Glomerular visceral epithelial cell (primary cell): Measurements from ENCODE around the gene KANSL3.

Experiments used
- DNase-seq: peaks from one replicate; pipeline ENCODE4 v3.0.0-alpha.2; 2016; ENCODE audit errors: extremely low spot score

KANSL3 gene

DNA sequence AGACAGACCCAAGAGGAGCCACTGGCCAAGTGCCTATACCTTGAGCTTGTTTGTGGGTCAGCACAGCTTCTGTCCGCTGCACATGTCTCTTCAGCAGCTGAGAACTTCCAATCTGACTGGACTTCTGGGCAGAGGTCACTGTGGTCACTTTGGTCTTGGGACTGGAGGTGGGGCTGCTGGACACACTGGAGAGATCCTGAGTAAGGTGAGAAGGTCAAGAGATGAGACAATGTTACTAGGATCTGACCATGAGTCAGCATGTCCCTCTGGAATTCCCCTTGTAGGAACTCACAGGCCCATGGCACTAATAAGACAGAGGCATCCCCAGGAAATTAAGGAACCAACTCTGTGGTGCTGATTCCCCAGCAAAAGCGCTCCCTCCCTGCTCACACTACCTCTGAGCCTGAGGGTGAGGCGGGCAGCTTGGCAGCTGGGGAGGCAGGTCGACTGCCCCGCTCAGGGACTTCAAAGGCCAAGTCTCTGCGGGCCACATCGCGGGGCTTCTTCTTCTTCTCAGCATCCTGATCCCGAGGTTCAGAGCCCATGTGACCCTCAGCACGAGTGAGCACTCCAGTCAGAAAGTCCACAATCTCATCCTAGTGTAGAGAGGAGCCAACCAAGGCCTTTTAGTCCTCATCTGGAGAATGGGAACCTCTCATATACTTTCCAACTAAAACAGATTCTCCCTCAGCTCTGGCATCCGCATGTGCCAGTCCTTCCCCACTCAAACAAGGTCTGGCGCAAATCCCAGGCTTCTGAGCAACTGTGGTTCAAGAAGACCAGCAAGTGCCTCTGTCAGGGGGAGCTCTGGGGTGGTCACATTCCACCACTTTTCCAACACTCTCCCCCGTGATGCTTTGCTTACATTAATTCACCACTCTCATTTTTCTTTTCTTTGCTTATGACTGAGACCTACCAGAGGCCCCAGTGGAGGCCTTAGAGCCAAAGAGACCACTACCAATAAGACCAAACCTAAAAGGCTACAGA, 29.4 kb downstream of the KANSL3 start:
- DNase-seq = peak; percentile 91

DNA sequence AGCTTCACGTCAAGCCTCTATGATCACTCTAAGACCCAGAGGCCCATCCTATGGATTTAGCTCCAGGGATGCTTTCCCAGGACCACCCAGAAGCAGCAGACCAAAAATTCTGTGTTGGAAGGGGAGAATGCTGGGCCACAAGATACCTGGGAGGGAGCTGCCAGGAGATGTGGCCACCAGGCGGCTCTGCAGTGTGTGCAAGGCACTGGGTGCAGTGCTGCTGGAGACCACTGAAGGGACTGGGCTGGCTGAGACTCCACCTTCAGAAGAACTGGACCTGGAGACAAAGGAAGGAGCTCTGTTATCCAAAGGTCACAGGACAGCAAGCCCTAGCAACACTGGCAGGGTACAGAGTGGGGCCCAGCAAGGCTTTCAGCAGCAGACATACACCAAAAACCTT, 34.0 kb downstream of the KANSL3 start:
- no peak for DNase-seq

DNA sequence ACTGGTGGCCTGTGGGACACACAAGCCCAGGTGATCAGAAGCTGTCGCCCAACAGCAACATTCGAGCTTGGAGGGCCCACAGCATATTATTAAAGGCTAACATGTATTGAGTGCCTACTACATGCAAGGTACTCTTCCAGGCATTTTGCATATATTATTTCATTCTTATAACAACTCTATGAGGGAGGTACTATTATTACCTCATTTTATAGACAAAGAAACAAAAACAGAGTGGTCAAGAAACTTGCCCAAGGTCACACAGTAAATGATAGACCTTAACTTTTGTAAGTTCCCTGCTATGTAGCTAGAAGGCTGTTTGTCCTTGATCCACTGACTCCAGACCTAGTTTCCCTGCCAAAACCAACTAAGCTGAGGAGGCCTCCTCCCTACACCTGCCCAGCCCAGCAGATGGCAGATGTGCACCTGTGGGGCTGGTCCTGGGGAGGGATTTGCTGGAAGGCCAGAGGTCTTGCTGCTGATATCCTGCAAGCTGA, 35.7 kb downstream of the KANSL3 start:
- DNase-seq = no peak

DNA sequence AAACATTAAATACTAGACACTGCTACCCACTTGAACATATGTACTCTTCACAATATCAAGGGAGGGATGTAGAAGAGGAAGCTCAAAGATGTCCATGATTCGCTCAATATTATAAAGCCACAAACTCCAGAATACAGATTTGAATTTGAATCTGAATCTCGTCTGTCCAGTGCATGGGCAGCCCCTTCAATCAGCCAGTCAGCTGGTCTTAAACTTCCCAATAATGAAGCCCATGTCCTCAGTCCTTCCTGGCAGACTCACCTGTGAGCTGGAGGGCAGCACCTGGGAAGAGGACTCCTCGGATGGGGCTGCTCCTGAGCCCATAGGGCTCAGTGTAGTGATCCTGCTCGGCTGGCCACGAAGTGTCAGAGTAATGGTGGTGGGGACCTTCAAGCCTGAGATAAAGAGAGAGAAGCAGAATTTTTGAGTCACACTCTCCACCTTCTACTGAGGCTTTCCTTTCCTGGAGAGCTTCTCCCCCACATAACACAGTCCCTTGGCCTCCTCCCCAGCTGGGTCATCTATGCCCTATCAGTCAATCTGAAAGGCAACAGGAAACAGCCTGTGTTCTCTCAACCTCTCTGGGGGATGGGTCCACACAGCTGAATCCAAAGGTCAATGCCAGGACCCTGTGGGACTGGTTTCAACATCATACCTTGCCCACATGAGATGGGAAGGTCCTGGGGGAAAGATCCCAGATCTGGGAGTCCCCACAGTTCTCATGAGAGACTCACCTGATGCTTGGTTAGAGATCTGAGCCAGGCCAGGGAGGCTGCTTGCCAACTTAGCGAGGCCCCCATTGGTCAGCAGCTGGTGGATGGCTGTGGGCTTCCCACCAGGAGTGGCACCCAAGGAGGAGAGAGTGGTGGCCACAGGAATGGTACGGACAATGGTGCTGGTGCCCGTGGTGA, 36.5 kb downstream of the KANSL3 start:
- no peak for DNase-seq

DNA sequence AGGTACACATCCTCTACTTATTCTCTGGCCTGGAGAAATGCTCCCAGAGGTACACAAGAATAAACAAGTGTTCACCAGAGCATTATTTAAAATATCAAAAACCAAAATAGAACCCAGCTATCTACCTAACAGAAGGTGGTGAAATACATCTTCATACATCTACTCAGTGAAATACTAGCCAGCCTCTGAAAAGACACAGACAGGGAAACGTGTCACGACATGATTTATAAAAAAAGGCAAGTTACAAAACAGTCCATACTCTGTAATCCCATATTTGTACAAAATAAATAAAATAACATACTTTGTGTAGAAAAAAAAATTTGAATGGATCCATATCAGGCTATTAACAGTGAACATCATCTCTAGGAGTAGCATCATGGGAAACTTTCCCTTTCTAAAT, 38.2 kb downstream of the KANSL3 start:
- DNase-seq = no peak

DNA sequence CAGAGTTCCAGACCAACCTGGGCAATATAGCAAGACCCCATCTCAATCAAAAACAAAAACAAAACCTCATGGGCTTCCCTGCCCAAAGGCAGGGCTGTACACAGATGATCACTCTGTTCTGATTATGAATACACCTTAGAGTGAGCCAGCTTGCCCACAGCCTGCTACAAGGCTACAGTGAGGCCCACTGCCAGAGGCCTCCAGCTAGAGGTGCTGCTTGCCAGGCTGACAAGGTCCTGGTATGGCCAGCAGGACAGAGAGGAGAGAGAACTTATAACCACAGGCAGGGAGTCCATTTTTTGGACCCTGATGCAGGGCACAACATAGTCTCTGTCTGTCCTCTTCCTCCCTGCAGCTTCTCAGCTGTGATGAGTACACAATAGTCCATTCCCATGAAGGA, 41.5 kb downstream of the KANSL3 start:
- DNase-seq = no peak

DNA sequence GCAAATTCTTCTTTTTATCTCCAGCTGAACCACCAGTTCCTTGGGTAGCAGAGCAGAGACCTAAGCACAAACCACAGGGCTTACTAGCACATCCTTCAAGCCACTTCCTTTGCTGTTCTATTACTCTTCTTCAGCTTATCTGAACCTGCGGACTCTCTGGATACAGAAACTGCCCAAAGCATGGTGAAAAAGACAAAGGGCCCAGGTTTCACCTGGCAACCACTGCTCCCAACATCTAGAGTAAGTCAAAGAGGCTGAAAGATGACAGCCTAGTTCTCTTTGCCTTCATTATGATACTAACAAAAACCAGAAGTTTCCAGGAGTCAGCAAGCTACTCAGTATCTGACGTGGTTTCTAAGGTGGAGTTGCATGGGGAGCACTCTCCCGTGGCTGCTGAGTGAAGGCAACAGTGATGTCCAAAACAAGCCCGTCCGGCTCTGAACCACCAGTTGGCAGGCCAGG, 43.4 kb downstream of the KANSL3 start:
- DNase-seq = no peak

DNA sequence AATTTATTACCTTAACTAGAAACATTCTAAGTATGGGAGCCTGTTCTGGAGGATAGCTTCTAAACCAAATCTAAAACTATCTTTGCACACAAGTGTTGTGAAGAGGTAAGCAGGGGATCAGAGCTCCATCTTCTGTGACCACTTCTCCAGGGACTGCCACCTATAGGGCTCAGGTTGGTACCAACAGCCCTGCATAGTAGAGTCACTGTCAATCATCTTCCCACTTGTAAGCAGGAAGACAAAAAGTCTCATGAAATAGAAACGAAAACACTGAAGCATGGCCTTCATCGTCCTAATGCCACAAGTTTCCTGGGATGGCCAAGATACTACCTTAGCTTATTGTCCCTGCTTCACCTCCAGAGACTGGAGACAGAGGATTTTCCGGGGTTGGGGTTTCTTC, 43.8 kb downstream of the KANSL3 start:
- DNase-seq = no peak

DNA sequence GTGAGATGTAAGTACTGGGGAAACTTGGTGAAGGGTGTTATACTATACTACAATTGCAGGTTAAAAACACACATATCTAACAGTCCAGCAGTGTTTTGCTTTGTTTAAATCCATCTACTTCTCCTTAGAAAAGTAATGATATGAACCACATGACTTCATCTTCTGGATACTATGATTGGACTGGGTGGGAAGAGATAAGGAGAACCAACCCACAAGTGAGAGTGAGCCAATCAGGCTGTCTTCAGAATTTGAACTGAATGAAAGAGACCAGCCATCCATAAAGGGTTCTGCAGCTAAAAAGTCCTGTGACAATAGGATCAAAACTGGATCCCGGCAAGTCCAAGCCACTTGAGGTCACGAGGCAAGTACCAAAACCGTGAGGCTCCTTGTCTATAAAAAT, 46.6 kb downstream of the KANSL3 start:
- no peak for DNase-seq

DNA sequence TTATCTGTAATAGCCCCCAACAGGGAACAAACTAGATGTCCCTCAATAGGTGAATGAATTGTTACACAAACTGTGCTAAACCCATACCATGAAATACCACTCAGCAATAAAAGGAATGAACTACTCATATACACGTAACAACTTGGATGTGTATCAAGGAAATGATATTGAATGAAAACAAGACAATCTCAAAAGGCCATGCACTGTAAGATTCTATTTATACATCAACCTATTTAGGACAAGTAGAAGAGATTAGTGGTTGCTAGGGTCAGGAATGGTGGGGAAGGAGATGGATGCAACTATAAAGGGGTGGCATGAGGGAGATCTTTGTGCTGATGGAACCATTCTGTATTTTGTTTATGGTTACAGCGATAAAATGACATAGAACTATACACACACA, 47.1 kb downstream of the KANSL3 start:
- DNase-seq = no peak

DNA sequence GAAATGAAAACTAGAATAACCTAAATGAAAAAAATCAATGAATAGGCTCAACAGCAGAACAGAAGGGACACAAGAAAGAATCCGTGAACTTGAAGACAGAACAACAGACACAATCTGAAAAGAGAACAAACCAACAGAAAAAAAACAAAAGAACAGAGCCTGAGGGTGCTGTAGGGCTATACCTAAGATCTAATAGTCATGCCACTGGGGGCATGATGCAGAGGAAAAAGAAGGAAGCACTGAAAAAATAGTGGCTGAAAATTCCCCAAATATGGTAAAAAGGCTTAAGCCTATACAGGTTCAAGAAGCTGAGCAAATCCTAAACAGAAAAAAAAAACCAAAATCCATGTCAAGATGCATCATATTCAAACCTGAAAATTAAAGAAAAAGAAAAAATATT, 50.3 kb downstream of the KANSL3 start:
- DNase-seq = no peak

DNA sequence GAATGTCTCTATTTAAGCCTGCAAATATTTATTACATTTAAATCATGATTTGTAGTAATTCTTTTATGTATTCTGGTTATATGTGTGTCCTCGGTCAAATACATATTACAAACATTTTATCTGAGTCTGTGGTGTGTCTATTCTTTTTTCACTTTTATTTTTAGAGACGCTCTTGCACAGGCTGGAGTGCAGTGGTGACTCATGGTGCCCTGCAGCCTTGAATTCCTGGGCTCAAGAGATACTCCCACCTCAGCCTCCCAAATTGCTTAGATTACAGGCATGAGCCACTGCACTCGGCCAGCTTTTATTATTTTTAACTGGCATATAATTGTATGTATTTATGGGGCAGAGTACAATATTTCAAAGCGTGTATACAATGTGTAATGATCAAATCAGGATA, 54.1 kb downstream of the KANSL3 start:
- DNase-seq = no peak

DNA sequence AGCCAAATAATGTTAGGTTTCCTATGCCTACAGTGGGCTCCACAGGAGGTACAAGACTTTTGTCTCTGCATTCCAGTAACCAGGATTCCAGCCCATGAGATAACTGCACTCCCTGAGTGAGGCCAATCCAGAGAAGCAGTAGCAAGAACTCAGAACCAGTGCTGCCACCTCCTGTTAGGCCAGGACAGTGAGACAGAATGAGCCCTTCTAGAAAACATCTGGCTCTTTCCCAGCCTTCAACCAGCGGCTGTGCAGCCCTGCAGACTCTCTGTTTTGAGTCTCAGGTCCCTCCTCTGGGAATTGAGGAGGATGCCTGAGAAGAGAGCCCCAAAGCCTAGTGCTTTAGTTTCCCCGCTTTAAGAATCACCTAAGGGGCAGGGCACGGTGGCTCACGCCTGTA, 57.3 kb downstream of the KANSL3 start:
- no peak for DNase-seq

DNA sequence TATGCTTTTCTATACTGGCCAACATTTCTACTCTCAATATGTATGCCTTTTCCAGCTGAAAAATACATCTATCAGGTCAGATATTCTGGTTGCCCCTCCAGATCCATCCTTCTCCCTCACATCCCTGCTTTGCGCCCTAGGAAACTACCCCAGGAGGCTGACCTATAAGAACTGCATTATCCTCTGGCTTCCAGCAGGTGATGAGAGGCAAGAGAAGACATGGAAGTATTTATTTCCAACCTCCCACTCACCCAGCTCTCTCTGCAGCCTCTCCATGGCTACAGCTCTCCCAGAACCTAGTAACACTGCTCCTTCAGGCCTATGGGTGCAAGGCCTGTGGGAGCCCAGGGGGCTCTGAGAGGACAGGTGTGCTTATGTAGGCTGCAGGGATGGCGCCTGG, 58.7 kb downstream of the KANSL3 start:
- DNase-seq = no peak

DNA sequence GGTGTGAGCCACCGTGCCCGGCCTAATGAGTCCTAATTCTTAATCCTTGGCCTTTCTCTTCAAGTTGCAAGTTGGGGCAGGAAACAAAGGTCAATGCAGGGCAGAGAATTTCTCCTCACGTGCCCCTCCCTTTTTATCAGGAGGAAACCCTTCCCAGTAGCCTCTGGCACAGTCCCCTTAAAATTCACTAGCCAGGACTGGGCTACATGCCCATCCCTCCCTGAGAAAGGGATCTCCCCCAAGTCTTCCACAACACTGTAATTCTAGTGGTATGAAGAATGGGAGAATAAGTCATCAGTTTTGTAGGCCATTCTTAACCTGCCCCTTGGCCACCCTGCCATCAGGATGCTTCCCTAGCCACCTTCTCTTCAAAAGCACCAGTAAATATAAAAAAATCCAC, 59.4 kb downstream of the KANSL3 start:
- DNase-seq = no peak

DNA sequence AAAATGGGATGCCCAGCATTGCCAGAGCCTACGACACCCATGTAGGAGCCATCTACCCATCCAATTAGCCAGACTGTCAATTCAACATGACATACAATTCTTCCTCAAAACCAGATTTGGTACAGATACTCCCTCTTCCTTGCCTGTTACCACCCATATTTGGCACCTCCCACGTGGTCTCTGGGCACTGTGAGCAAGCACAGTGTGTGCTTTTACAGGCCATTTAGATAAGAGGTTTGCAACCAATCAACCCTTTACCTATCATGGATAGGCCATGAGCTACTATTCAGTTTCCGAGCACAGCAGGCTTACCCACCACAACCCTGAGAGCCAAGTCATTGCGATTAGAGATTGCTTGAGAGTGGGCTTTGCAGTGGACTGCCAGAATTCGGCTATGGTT, 60.6 kb downstream of the KANSL3 start:
- DNase-seq = no peak

DNA sequence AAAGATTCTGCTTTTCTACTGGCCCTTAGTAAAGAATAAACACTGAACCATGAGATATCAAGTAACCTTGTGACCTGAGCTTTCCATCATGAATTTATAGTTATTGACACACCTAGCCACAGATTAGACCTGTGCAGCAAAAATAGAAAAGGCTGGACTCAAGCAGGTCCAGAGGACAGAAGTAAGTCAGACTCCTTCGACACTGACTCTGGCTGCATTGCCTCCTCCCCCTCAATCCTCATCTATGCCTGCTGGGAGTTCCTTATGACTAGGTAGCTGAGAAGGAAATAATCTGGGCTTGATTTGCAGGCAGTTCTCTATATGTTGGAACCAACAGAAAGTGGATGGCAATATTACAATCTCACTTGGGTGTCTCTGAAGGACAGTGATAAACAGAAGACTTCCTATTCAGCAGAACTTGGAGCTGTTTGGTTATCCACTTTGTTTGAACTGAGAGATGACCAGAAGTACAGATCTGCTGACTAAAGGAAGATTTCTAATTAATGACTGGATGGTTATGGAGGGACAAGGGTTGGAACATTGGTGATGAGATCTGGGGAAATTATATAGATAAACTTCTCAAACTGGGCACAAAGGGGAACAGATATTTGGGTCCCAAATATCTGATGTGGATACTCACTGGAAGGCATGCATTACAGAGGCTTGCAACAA, 62.2 kb downstream of the KANSL3 start:
- DNase-seq = no peak

DNA sequence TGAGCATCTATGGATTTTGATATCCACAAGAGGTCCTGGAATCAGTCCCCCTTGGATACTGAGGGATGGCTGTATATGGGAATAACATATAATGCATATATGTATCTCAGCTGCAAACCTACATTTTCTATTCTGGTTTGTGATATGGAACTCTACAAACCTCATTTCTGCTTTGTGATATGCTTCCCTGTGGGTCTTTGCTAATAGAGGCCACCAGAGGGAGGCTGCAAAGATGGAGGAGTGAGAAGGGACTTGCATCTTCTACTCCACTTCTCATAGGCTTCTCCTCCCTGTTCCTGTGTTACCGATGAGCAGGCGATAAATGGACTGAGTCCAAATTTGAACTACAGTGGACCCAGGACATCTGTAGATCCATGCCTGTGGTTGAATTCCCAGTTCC, 63.7 kb downstream of the KANSL3 start:
- no peak for DNase-seq

DNA sequence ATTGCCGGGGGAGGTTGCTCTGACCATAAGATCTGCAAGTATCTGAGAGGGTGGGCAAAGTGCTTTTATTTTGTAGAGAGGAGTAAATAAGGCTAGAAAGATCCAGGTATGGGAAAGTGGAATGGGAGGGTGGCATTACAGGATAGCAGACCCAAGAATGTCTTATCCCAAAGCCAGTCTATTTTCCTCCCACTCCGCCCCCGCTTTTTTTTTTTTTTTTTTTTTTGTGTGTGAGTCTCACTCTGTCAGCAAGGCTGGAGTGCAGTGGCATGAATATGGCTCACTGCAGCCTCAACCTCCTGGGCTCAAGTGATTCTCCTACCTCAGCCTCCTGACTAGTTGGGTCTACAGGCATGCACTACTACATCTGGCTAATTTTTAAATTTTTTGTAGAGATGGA, 70.0 kb downstream of the KANSL3 start:
- no peak for DNase-seq

DNA sequence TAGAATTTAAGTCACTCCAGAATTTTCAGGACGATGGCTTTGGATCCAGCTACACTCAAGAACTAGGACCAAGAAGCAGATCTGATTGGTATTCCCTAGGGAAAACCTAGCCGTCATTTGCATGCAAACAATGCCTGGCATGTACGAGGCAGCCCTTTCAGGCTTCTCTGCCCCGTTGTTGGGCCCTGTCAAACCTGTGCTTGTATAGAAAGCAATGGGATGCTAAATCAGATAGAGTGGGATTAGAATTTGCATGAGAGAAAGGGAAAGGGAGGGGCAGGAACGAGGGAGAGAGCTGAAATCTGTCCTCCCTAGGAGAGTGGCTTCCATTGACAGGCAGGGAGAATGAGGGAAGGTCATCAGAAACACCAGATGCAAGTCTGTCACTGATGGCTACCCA, 73.0 kb downstream of the KANSL3 start:
- no peak for DNase-seq

DNA sequence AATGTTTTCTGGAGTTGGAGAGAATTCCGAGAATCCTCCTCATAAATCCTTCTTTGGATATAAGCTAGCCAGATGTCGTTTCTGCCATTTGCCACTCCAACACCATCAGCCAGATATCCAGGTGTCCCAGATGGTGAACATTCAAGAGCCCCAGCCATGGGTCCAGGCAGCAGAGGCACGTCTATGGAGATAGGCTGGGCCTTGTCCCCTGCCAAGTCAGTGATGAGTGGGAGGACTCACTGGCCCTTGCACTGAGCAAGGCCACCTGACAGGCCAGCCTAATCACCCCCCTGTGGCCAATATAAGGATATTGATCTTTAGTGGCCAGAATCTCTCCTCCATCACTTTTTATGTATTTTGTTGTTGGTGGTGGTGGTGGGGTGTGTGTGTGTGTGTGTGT, 73.5 kb downstream of the KANSL3 start:
- DNase-seq = no peak

DNA sequence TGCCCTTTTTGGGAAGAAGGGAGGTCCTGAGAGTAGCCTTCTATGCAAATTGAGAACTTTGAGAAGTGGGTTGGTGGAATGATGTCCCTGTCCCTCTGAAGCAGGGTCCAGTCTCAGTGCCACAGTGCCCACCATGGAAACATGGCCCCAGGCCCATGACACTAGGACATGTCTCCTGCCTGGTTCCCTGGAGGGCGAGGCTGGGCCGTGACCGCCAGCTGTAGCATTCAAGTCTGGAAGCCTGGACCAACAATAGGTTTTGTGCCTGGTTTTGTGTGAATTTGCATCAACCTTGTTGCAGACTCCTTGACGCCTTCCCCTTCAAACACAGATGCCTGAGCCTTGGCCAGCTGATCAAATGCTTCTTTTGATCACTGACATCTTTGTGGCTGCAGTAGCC, 74.1 kb downstream of the KANSL3 start:
- no peak for DNase-seq
